ENCODE results near the gene GDF11.

GDF11 gene

DNA sequence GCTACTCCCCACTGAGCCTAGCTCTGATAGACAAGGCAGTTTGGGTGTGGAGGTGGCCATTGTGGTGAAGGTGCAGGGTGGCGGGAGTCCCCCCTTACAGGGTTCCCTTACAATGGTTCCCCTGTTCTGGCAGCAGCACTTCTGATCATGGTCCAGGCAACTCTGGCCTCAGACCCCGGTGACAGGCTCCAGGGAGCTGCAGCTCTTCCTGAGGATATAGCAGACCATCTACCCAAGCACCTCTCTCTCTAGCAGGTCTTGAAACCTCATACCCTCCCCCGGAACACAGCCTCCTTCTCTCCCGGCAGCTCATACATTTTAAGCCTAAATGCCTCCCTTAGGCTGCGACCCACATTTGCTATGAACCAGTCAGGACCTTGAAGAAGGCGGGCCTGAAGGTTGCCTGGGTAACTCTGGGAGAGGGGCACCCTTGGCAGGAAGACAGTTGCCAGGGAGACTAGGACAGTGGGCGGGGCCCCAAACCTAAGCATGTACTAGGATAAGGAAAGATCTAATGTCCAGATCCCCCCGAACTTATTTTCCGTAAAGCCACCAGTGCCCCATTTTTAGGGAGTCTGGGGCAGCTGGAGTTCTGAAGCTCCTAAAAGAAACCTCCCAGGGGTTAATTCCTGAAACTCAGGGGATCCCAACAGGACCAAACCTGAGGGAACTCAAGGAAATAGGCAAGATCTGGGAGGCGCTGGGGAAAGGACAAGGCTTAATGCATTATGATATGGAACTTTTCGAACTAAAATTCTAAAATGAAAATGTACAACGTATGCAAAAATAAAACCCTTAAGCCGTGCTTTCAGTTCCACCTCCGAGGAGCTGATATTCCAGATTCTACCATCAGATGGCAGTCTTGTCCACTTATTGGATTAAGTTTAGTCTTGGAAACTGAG is 4.5 kb upstream of the GDF11 start:
- POLR2A ChIA-PET = interaction anchor here (1.0 to 3.4 kb wide), 15 partner anchors 9 to 379 kb away, joined by 3 to 24 read pairs (median 4); partner anchors contain the start of genes CD63, DNAJC14, ORMDL2 and PA2G4
- TF ChIP-seq MZF1 (tag by site-specific recombination; IDR thresholded peaks at IDR 0.05; ENCODE audit: borderline replicate concordance) = peak; percentile 46; the same call in 1 of the 2 replicates
- TF ChIP-seq ZNF768 (tag by site-specific recombination; IDR thresholded peaks at IDR 0.05) = no peak
- TF ChIP-seq ZNF843 (tag by site-specific recombination; IDR thresholded peaks at IDR 0.05) = 0 out of 2 replicates have a peak, but pooled peaks have one; percentile 11
- peak; percentile 97 for TF ChIP-seq ZNF600 (tag by site-specific recombination; IDR thresholded peaks at IDR 0.05)
- TF ChIP-seq, protein P1, sequence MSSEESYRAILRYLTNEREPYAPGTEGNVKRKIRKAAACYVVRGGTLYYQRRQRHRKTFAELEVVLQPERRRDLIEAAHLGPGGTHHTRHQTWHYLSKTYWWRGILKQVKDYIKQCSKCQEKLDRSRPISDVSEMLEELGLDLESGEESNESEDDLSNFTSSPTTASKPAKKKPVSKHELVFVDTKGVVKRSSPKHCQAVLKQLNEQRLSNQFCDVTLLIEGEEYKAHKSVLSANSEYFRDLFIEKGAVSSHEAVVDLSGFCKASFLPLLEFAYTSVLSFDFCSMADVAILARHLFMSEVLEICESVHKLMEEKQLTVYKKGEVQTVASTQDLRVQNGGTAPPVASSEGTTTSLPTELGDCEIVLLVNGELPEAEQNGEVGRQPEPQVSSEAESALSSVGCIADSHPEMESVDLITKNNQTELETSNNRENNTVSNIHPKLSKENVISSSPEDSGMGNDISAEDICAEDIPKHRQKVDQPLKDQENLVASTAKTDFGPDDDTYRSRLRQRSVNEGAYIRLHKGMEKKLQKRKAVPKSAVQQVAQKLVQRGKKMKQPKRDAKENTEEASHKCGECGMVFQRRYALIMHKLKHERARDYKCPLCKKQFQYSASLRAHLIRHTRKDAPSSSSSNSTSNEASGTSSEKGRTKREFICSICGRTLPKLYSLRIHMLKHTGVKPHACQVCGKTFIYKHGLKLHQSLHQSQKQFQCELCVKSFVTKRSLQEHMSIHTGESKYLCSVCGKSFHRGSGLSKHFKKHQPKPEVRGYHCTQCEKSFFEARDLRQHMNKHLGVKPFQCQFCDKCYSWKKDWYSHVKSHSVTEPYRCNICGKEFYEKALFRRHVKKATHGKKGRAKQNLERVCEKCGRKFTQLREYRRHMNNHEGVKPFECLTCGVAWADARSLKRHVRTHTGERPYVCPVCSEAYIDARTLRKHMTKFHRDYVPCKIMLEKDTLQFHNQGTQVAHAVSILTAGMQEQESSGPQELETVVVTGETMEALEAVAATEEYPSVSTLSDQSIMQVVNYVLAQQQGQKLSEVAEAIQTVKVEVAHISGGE (tag by site-specific recombination; conservative IDR thresholded peaks at IDR 0.05; ENCODE audit: low read depth) = peak; percentile 81
- TF ChIP-seq ZBTB48 (tag by site-specific recombination; IDR thresholded peaks at IDR 0.05) = peak; percentile 97
- peak; percentile 71 for TF ChIP-seq ZNF76 (tag by site-specific recombination; IDR thresholded peaks at IDR 0.05; ENCODE audit: borderline replicate concordance, low read depth)
- no peak for TF ChIP-seq ZNF10 (tag by site-specific recombination; IDR thresholded peaks at IDR 0.05)
- TF ChIP-seq, protein P2, sequence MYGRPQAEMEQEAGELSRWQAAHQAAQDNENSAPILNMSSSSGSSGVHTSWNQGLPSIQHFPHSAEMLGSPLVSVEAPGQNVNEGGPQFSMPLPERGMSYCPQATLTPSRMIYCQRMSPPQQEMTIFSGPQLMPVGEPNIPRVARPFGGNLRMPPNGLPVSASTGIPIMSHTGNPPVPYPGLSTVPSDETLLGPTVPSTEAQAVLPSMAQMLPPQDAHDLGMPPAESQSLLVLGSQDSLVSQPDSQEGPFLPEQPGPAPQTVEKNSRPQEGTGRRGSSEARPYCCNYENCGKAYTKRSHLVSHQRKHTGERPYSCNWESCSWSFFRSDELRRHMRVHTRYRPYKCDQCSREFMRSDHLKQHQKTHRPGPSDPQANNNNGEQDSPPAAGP (tag by site-specific recombination; IDR thresholded peaks at IDR 0.05) = peak; percentile 27; the same call in 1 of the 2 replicates
- TF ChIP-seq, protein P3, sequence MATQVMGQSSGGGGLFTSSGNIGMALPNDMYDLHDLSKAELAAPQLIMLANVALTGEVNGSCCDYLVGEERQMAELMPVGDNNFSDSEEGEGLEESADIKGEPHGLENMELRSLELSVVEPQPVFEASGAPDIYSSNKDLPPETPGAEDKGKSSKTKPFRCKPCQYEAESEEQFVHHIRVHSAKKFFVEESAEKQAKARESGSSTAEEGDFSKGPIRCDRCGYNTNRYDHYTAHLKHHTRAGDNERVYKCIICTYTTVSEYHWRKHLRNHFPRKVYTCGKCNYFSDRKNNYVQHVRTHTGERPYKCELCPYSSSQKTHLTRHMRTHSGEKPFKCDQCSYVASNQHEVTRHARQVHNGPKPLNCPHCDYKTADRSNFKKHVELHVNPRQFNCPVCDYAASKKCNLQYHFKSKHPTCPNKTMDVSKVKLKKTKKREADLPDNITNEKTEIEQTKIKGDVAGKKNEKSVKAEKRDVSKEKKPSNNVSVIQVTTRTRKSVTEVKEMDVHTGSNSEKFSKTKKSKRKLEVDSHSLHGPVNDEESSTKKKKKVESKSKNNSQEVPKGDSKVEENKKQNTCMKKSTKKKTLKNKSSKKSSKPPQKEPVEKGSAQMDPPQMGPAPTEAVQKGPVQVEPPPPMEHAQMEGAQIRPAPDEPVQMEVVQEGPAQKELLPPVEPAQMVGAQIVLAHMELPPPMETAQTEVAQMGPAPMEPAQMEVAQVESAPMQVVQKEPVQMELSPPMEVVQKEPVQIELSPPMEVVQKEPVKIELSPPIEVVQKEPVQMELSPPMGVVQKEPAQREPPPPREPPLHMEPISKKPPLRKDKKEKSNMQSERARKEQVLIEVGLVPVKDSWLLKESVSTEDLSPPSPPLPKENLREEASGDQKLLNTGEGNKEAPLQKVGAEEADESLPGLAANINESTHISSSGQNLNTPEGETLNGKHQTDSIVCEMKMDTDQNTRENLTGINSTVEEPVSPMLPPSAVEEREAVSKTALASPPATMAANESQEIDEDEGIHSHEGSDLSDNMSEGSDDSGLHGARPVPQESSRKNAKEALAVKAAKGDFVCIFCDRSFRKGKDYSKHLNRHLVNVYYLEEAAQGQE (tag by site-specific recombination; IDR thresholded peaks at IDR 0.05) = 0 out of 2 replicates have a peak, but pooled peaks have one; percentile 27
- peak; percentile 47 for TF ChIP-seq ZNF335 (tag by site-specific recombination; conservative IDR thresholded peaks at IDR 0.05)
- TF ChIP-seq ZNF660 (tag by site-specific recombination; IDR thresholded peaks at IDR 0.05) = 0 out of 2 replicates have a peak, but pooled peaks have one; percentile 71
- no peak for TF ChIP-seq FEZF1 (tag by site-specific recombination; IDR thresholded peaks at IDR 0.05)
- TF ChIP-seq WT1 (tag by site-specific recombination; IDR thresholded peaks at IDR 0.05) = peak; percentile 64; the same call in 1 of the 2 replicates
- TF ChIP-seq, protein P4, sequence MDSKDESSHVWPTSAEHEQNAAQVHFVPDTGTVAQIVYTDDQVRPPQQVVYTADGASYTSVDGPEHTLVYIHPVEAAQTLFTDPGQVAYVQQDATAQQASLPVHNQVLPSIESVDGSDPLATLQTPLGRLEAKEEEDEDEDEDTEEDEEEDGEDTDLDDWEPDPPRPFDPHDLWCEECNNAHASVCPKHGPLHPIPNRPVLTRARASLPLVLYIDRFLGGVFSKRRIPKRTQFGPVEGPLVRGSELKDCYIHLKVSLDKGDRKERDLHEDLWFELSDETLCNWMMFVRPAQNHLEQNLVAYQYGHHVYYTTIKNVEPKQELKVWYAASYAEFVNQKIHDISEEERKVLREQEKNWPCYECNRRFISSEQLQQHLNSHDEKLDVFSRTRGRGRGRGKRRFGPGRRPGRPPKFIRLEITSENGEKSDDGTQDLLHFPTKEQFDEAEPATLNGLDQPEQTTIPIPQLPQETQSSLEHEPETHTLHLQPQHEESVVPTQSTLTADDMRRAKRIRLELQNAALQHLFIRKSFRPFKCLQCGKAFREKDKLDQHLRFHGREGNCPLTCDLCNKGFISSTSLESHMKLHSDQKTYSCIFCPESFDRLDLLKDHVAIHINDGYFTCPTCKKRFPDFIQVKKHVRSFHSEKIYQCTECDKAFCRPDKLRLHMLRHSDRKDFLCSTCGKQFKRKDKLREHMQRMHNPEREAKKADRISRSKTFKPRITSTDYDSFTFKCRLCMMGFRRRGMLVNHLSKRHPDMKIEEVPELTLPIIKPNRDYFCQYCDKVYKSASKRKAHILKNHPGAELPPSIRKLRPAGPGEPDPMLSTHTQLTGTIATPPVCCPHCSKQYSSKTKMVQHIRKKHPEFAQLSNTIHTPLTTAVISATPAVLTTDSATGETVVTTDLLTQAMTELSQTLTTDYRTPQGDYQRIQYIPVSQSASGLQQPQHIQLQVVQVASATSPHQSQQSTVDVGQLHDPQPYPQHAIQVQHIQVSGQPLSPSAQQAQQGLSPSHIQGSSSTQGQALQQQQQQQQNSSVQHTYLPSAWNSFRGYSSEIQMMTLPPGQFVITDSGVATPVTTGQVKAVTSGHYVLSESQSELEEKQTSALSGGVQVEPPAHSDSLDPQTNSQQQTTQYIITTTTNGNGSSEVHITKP (tag by site-specific recombination; IDR thresholded peaks at IDR 0.05) = peak; percentile 91
- TF ChIP-seq, protein P5, sequence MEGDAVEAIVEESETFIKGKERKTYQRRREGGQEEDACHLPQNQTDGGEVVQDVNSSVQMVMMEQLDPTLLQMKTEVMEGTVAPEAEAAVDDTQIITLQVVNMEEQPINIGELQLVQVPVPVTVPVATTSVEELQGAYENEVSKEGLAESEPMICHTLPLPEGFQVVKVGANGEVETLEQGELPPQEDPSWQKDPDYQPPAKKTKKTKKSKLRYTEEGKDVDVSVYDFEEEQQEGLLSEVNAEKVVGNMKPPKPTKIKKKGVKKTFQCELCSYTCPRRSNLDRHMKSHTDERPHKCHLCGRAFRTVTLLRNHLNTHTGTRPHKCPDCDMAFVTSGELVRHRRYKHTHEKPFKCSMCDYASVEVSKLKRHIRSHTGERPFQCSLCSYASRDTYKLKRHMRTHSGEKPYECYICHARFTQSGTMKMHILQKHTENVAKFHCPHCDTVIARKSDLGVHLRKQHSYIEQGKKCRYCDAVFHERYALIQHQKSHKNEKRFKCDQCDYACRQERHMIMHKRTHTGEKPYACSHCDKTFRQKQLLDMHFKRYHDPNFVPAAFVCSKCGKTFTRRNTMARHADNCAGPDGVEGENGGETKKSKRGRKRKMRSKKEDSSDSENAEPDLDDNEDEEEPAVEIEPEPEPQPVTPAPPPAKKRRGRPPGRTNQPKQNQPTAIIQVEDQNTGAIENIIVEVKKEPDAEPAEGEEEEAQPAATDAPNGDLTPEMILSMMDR (tag by site-specific recombination; IDR thresholded peaks at IDR 0.05) = peak; percentile 57; the same call in 1 of the 2 replicates
- TF ChIP-seq ZNF521 (tag by site-specific recombination; IDR thresholded peaks at IDR 0.05) = no peak
- peak; percentile 49; the same call in 1 of the 2 replicates for TF ChIP-seq MYNN (tag by site-specific recombination; IDR thresholded peaks at IDR 0.05; ENCODE audit: borderline replicate concordance)
- TF ChIP-seq ZEB2 (tag by site-specific recombination; IDR thresholded peaks at IDR 0.05) = no peak

More for the DNA sequence above, 4.5 kb upstream of the GDF11 start:
- Histone ChIP-seq H3K9me3 (ENCODE audit: control insufficient read depth, insufficient read depth, low read depth, low read length) (no peaks in the 10 kb centered on the region), H3K36me3 (ENCODE audit: control insufficient read depth in 2 of 2, insufficient read depth in 1 of 2, low read length in 2 of 2) (no peaks in the 10 kb centered on the region), H3K27ac (ENCODE audit: extremely low read depth, low read depth, low read length) (peak overlapping the region; percentile 43; the same call in 1 of the 2 replicates), H3K4me3 (ENCODE audit: low read depth, low read length) (peak overlapping the region; percentile 43), H3K4me1 (ENCODE audit: control insufficient read depth, insufficient read depth, low read length) (peaks cover 11% of the 10 kb centered on the region; the same call in 1 of the 2 replicates)
- CTCF ChIA-PET = interaction anchor here (0.6 to 6.8 kb wide), 72 partner anchors 8 to 1021 kb away, joined by 3 to 127 read pairs (median 5); partner anchors contain the start of genes BLOC1S1, CD63, DNAJC14 and ORMDL2
